Omental fat pad (tissue), 4 donors: Measurements from ENCODE around the gene APOBEC3G. TPM values are rescaled to one million over a fixed set of nuclear protein-coding genes. Genes with fewer than 3 reads are reported as not detected.
A peak's percentile ranks its signal among the peaks of the same experiment; 100 is the strongest.
"Not testable (repeated sequence)": the region's sequence is repeated elsewhere in the genome, so short reads cannot be mapped to it uniquely, and the experiment has no call there.

Experiments
- ATAC-seq: fragments of 150-250 bp; one replicate; pipeline ENCODE4 v1.9.1; 2016; ENCODE audit warnings: mild to moderate bottlenecking, moderate library complexity; ENCODE audit not compliant: low FRiP score
- DNase-seq: peaks from one replicate; pipeline ENCODE4 v3.0.0-alpha.2; 2019; ENCODE audit warnings: low spot score
- total RNA-seq, 4 donors: library from RNA; depleted of rRNA; stranded (reverse); fragments of >200 nt; gene quantifications; one replicate each; pipeline ENCODE4 v1.1.0, GENCODE V29; 2016
- TF ChIP-seq, protein P1 (sequence below), 3 donors: fragments of 450-650 bp; IDR thresholded peaks; one replicate each; pipeline ENCODE4 v1.5.1; 2016 to 2017; ENCODE audit warnings: antibody characterized with exemption in 3 of 3, mild to moderate bottlenecking in 3 of 3, moderate library complexity in 2 of 3

APOBEC3G gene
- total RNA-seq: 10 to 100 TPM in 1 of 4 donors, 1 to 10 TPM in 3; 5.5 to 20.3 (median 6.7) TPM

DNA sequence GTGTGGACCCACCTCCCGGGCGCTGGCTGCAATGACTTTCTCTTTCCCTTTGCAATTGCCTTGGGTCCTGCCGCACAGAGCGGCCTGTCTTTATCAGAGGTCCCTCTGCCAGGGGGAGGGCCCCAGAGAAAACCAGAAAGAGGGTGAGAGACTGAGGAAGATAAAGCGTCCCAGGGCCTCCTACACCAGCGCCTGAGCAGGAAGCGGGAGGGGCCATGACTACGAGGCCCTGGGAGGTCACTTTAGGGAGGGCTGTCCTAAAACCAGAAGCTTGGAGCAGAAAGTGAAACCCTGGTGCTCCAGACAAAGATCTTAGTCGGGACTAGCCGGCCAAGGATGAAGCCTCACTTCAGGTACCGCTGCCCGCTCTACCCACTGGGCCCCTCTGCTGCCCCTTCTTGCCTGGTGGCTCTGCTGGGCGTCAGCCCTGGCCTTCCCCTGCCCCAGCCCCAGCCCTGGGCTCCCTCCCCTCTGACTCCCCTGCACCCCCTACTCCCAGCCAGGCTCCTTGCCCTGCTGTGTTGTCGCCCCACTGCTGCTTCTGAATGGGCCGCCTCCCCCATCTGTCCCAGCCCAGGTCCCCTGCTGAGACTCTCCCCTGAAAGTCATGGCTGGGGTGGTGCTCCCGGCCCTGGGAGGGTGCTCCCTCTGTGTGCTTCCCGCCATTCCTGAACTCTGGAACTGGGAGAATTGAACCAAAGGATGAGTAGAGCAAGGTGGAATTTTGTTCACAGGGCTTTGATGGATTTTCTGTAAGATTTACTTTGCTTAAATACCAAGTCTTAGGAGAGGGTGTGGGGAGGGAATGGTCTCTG is at the start of gene APOBEC3G:
Gene APOBEC3G, plus strand, starts transcription at position 250 of the 815 bp plus-strand sequence. Its CDS starts 87 bp downstream, at position 337.
- ATAC-seq: peak; percentile 58
- not testable (repeated sequence) for DNase-seq

DNA sequence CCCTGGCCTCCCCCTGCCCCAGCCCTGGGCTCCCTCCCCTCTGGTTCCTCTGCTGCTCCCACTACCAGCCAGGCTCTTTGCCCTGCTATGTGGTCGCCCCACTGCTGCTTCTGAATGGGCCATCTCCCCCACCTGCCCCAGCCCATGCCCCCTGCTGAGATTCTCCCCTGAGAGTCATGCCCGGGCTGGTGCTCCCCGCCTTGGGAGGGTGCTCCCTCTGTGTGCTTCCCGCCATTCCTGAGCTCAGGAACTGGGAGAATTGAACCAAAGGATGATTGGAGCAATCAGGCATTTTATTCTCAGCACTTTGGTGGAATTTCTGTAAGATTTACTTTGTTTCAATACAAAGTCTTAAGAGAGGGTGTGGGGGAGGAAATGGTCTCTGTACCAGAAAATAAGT is 49.4 kb upstream of the APOBEC3G start:
- ATAC-seq (no peak), DNase-seq (no peak)
- TF ChIP-seq, protein P1, sequence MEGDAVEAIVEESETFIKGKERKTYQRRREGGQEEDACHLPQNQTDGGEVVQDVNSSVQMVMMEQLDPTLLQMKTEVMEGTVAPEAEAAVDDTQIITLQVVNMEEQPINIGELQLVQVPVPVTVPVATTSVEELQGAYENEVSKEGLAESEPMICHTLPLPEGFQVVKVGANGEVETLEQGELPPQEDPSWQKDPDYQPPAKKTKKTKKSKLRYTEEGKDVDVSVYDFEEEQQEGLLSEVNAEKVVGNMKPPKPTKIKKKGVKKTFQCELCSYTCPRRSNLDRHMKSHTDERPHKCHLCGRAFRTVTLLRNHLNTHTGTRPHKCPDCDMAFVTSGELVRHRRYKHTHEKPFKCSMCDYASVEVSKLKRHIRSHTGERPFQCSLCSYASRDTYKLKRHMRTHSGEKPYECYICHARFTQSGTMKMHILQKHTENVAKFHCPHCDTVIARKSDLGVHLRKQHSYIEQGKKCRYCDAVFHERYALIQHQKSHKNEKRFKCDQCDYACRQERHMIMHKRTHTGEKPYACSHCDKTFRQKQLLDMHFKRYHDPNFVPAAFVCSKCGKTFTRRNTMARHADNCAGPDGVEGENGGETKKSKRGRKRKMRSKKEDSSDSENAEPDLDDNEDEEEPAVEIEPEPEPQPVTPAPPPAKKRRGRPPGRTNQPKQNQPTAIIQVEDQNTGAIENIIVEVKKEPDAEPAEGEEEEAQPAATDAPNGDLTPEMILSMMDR (IDR thresholded peaks at IDR 0.05): no peak

DNA sequence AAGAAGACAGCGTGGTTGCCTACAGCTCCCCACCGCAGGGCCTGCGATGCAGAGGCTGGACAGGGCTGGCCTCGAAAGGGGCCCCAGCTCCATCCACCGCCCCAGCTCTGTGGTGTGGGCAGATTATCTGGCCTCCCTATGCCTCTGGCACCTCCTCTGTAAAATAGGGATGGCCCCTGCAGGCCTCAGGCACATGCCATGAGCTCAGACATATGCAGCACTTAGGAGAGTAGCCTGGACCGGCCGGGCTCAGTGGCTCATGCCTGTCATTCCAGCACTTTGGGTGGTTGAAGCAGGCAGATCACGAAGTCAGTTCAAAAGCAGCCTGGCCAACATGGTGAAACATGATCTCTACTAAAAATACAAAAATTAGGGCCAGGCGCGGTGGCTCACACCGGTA is 48.8 kb upstream of the APOBEC3G start:
- TF ChIP-seq, protein P1 (IDR thresholded peaks at IDR 0.05): no peak
- DNase-seq: no peak
- ATAC-seq: no peak

DNA sequence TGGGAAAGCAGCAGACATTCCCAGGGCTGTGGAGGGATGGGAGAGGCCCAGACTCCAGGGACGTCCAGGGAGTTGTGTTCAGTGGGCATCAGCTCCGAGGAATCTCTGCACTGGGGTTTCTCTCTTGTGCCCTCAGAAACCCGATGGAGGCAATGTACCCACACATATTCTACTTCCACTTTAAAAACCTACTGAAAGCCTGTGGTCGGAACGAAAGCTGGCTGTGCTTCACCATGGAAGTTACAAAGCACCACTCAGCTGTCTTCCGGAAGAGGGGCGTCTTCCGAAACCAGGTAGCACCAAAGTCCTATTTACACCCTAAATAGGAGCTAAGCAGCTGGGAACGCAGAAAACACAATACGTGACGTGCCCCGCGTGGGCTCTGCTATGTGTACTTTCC is 47.8 kb upstream of the APOBEC3G start:
- no peak for ATAC-seq
- TF ChIP-seq, protein P1 (IDR thresholded peaks at IDR 0.05): no peak

DNA sequence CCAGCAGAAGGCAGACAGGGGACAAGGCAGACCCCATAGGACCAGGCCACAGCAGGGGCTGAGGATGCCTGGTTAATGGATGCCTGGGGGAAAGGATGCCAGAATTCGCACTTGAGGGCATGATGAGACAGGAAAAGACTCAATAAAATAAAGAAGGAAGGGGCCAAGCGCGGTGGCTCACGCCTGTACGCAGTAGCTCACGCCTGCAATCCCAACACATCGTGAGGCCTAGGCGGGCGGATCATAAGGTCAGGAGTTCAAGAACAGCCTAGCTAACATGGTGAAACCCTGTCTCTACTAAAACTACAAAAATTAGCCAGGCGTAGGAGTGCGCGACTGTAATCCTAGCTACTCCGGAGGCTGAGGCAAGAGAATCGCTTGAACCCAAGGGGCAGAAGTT is 46.4 kb upstream of the APOBEC3G start:
- no peak for ATAC-seq
- no peak for DNase-seq
- TF ChIP-seq, protein P1 (IDR thresholded peaks at IDR 0.05): no peak

More for the DNA sequence above, 47.8 kb upstream of the APOBEC3G start:
- no peak for DNase-seq

DNA sequence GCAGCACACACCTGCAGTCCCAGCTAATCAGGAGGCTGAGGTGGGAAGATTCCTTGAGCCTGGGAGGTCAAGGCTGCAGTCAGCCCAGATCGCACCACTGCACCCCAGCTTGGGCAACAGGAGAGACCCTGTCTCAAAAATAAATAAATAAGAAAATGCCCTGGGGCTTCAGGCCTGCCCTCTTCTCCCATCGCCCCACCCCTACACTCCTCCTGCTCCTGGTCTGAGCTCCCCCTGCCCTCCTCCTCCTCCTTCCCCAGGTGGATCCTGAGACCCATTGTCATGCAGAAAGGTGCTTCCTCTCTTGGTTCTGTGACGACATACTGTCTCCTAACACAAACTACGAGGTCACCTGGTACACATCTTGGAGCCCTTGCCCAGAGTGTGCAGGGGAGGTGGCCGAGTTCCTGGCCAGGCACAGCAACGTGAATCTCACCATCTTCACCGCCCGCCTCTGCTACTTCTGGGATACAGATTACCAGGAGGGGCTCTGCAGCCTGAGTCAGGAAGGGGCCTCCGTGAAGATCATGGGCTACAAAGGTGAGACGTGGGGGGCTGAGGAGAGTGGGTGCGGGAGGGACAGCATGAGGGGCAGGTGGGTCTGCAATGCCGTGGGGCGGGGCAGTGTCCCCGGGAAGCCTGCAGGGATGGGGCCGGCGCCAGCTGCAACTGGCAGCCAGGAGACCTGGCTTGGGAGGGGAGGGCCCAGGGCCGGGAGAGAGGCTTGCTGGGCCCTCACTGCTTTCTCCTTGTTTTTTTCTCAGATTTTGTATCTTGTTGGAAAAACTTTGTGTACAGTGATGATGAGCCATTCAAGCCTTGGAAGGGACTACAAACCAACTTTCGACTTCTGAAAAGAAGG is 45.4 kb upstream of the APOBEC3G start:
- not testable (repeated sequence) for ATAC-seq, DNase-seq

DNA sequence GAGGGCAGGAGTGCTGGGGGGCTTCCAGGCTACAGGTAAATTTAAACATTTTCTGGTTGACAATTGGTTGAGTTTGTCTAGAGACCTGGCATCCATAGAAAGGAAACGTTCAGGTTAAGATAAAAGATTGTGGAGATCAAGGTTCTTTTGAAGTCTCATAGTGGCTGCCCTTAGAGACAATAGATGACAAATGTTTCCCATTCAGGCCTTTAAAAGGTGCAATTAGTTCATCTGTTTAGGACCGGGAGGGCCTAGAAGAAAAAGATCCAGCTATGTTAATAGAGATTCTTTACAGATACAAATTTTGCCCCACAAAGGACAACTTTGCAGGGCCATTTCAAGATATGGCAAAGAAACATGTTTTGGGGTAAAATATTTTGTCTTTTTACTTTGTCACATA is 40.0 kb upstream of the APOBEC3G start:
- not testable (repeated sequence) for DNase-seq, ATAC-seq

DNA sequence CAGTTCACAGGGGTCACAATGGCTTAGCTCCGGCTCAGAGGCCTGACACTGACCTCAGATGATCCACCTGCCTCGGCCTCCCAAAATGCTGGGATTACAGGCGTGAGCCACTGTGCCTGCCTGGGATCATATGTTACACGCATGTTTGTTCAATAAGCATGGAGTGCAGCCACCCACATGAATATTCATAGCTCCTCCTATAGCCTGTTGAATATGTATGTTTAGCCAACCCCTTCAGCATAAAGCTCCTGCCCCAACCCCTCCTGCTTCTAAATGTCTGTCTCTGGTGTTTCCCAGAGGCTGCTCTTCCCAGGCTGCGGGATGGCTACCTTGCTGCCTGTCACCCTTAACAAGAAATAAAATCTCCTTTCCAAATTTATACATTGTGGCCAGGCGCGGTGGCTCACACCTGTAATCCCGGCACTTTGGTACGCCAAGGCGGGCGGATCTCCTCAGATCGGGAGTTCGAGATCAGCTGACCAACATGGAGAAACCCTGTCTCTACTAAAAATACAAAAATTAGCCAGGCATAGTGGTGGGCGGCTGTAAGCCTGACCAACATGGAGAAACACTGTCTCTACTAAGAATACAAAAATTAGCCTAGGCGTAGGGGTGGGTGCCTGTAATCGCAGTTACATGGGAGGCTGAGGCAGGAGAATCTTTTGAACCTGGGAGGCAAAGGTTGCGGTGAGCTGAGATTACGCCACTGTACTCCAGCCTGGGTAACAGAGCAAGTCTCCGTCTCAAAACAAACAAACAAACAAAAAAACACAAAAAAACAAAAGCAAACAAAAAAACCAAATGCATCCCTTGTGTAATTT is 37.6 kb upstream of the APOBEC3G start:
- ATAC-seq (no peak), DNase-seq (no peak)
- TF ChIP-seq, protein P1 (IDR thresholded peaks at IDR 0.05): no peak

DNA sequence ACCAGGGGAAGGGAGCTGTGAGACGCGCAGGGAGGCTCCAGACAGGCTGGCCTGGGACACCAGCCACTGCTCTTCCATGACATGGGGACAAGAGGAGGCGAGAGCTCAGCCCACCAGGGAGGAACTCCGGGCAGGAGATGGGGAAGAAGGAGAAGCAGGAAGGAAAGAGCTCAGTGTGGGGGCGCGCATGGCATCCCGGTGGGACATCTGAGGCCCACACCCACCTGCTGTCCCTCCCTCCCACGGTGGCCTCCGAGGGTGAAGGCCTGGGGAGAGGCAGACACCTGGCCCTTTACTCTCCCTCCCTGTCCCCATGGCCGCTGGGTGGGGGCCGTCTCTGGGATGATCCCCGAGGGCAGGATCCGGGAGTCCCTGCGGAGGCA is 36.9 kb upstream of the APOBEC3G start:
- not testable (repeated sequence) for DNase-seq
- peak; percentile 8 for ATAC-seq

DNA sequence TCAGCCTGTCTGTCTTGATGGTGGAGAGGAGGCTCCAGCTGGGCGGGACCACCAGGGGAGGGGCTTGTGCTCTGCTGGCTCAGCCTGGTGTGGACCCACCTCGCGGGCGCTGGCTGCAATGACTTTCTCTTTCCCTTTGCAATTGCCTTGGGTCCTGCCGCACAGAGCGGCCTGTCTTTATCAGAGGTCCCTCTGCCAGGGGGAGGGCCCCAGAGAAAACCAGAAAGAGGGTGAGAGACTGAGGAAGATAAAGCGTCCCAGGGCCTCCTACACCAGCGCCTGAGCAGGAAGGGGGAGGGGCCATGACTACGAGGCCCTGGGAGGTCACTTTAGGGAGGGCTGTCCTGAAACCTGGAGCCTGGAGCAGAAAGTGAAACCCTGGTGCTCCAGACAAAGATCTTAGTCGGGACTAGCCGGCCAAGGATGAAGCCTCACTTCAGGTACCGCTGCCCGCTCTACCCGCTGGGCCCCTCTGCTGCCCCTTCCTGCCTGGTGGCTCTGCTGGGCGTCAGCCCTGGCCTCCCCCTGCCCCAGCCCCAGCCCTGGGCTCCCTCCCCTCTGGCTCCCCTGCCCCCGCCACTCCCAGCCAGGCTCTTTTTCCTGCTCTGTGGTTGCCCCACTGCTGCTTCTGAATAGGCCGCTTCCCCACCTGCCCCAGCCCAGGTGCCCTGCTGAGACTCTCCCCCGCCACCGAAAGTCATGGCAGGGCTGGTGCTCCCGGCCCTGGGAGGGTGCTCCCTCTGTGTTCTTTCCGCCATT is 36.4 kb upstream of the APOBEC3G start, which contains the start of gene APOBEC3F:
Gene APOBEC3F, plus strand, starts transcription at position 327 of the 759 bp plus-strand sequence. Its CDS starts 97 bp downstream, at position 424.
- ATAC-seq: peak; percentile 86
- not testable (repeated sequence) for DNase-seq
